ENCODE measurements around the gene SPAG16.

DNA sequence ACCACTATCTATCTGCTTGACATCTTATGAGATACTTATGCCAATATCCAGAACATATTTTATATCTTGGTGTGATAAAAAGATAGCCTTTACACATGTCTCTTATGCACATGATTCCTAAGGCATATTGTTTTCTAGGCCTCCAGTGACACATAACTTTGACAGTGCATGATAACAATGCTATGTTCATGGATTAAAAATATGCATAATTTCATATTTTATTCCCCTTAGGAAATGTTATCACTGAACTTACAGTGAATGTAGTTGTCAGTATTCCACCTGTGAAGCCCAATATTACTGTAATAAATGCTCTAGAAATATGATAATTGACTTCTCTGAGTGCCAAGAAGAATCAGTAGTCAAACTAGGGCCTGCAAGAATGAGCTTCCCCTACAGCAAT is 532.3 kb downstream of the SPAG16 start:
- no peak for TF ChIP-seq POLR2AphosphoS5 (IDR thresholded peaks at IDR 0.05; ENCODE audit: low read depth, low read length)
- TF ChIP-seq, protein P1, sequence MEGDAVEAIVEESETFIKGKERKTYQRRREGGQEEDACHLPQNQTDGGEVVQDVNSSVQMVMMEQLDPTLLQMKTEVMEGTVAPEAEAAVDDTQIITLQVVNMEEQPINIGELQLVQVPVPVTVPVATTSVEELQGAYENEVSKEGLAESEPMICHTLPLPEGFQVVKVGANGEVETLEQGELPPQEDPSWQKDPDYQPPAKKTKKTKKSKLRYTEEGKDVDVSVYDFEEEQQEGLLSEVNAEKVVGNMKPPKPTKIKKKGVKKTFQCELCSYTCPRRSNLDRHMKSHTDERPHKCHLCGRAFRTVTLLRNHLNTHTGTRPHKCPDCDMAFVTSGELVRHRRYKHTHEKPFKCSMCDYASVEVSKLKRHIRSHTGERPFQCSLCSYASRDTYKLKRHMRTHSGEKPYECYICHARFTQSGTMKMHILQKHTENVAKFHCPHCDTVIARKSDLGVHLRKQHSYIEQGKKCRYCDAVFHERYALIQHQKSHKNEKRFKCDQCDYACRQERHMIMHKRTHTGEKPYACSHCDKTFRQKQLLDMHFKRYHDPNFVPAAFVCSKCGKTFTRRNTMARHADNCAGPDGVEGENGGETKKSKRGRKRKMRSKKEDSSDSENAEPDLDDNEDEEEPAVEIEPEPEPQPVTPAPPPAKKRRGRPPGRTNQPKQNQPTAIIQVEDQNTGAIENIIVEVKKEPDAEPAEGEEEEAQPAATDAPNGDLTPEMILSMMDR (IDR thresholded peaks at IDR 0.05) = no peak
- TF ChIP-seq SMC3 (IDR thresholded peaks at IDR 0.05; ENCODE audit: low read depth, low read length) = no peak
- TF ChIP-seq EZH2phosphoT487 (IDR thresholded peaks at IDR 0.05; ENCODE audit: borderline replicate concordance, low read depth) = no peak
- no peak for TF ChIP-seq EP300 (IDR thresholded peaks at IDR 0.05; ENCODE audit: borderline replicate concordance in 1 of 2, low read depth in 1 of 2, low read length in 1 of 2)
- no peak for TF ChIP-seq TAF1 (IDR thresholded peaks at IDR 0.05; ENCODE audit: borderline replicate concordance, low read depth, low read length)
- no peak for TF ChIP-seq NFIC (IDR thresholded peaks at IDR 0.05; ENCODE audit: borderline replicate concordance)
- no peak for TF ChIP-seq GABPA (IDR thresholded peaks at IDR 0.05; ENCODE audit: low read depth)
- TF ChIP-seq JUND (IDR thresholded peaks at IDR 0.05) = no peak
- TF ChIP-seq MEF2A (IDR thresholded peaks at IDR 0.05; ENCODE audit: borderline replicate concordance, low read depth) = no peak
- TF ChIP-seq, protein P2, sequence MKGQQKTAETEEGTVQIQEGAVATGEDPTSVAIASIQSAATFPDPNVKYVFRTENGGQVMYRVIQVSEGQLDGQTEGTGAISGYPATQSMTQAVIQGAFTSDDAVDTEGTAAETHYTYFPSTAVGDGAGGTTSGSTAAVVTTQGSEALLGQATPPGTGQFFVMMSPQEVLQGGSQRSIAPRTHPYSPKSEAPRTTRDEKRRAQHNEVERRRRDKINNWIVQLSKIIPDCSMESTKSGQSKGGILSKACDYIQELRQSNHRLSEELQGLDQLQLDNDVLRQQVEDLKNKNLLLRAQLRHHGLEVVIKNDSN (IDR thresholded peaks at IDR 0.05; ENCODE audit: borderline replicate concordance, low read depth) = no peak
- TF ChIP-seq REST (IDR thresholded peaks at IDR 0.05; ENCODE audit: low read depth, low read length) = no peak
- TF ChIP-seq ZBTB33 (IDR thresholded peaks at IDR 0.05; ENCODE audit: borderline replicate concordance, low read depth) = no peak
- no peak for TF ChIP-seq MXI1 (IDR thresholded peaks at IDR 0.05; ENCODE audit: low read depth, low read length)
